Adrenal gland (tissue), 12 donors: ENCODE results near the gene CCDC172. TPM values are rescaled to one million over a fixed set of nuclear protein-coding genes. Genes with fewer than 3 reads are reported as not detected.

Source experiments
- DNase-seq, 7 donors: peaks; one replicate each; pipeline ENCODE4 v3.0.0-alpha.2; 2019 to 2020
- H3K27ac ChIP-seq, 5 donors: fragments of 200-600 bp; sonication (generic) in 4 of 5; 1 replicate in 3 of 5; 2 replicates in 2 of 5; pipeline versions ENCODE4 v1.5.1 to v1.8.0; 2016 to 2020; ENCODE audit warnings: mild to moderate bottlenecking in 1 of 5
- H3K27me3 ChIP-seq: fragments of 200-600 bp; 2 replicates; pipeline ENCODE4 v1.8.0; 2021
- H3K36me3 ChIP-seq, 2 donors: fragments of 200-600 bp; replicated peaks in 1 of 2; 1 replicate in 1 of 2; 2 replicates in 1 of 2; pipeline versions ENCODE4 v1.5.1 to v1.8.0; 2018 to 2022
- H3K4me1 ChIP-seq, 2 donors: fragments of 200-600 bp; replicated peaks in 1 of 2; 1 replicate in 1 of 2; 2 replicates in 1 of 2; pipeline versions ENCODE4 v1.5.1 to v1.8.0; 2018 to 2021
- H3K4me3 ChIP-seq, 4 donors: fragments of 200-600 bp; sonication (generic) in 3 of 4; one replicate each; pipeline ENCODE4 v1.5.1; 2016 to 2018
- H3K9me3 ChIP-seq, 3 donors: fragments of 200-600 bp; sonication (generic) in 1 of 3; replicated peaks in 1 of 3; 1 replicate in 2 of 3; 2 replicates in 1 of 3; pipeline versions ENCODE4 v1.5.1 to v1.8.0; 2016 to 2021
- POLR2A ChIP-seq, 2 donors: fragments of 450-650 bp; IDR thresholded peaks; one replicate each; pipeline ENCODE4 v1.6.1; 2017; ENCODE audit warnings: antibody characterized with exemption in 2 of 2, mild to moderate bottlenecking in 2 of 2, moderate library complexity in 1 of 2
- whole genome bisulfite sequencing, 4 donors: extraction: QIAGEN DNeasy Blood & Tissue Kit in 2 of 4; methylation state at CpG; one replicate each; pipeline versions ENCODE4 v1.1.5 to v1.1.7; 2013 to 2017; 5-methylcytosine and 5-hydroxymethylcytosine counted together
- intact Hi-C, 2 donors: fragments of 100-400 bp; cut with DNase I; formaldehyde crosslinking; loops; one replicate each; pipeline versions ENCODE4 v1.14.1 to v1.15.0; 2022 to 2023
- polyA plus RNA-seq, 3 donors: library from polyadenylated mRNA; stranded (reverse); fragments of 200-250 nt in 2 of 3; fragments of 350-450 nt in 1 of 3; fragmentation: Illumina TruSeq in 1 of 3; extraction: RNeasy Lipid Tissue Mini Kit (QIAGEN cat#74804) in 1 of 3; gene quantifications; one replicate each; pipeline ENCODE4 v1.2.3, GENCODE V29; 2013 to 2014
- small RNA-seq, 2 donors: library from RNA; depleted of rRNA; stranded (forward); fragments of <200 nt; gene quantifications; one replicate each; pipeline ENCODE3, GENCODE V24; 2016
- total RNA-seq, 9 donors: library from RNA; depleted of rRNA in 4 of 9; stranded (reverse); fragments of >200 nt in 4 of 9; fragments of 120-200 nt in 1 of 9; fragmentation: NEBNext Ultra II Directional in 1 of 9; extraction: Animal tissue kit (Norgen Biotek cat#: 25700) in 1 of 9; gene quantifications; one replicate each; pipeline versions ENCODE4 v1.1.0 to v1.2.4, GENCODE V29; 2013 to 2023
- TF ChIP-seq, protein P1 (sequence below), 6 experiments: fragments of 450-650 bp in 4 of 6; fragments of 200-600 bp in 2 of 6; sonication (generic) in 1 of 6; IDR thresholded peaks; 1 replicate in 5 of 6; 2 replicates in 1 of 6; pipeline versions ENCODE4 v1.5.1 to v1.8.0; 2016 to 2021; ENCODE audit warnings: antibody characterized with exemption in 6 of 6, mild to moderate bottlenecking in 2 of 6, moderate library complexity in 1 of 6
- donor health status: healthy with polysubstance abuse.
- donor health status: Bipolar disorder and iron deficiency.
- donor health status: DM: yes; HTN: yes; CAD: no.
- donor health status: DM: no; HTN: no; CAD: no.
- donor health status: DM: no; HTN: no; CAD: no.
- donor health status: DM: yes; HTN: yes; CAD: no.

The CCDC172 gene
- total and polyA plus RNA-seq, 12 donors: 0.16 to 1.5 TPM; not detected in 10

DNA sequence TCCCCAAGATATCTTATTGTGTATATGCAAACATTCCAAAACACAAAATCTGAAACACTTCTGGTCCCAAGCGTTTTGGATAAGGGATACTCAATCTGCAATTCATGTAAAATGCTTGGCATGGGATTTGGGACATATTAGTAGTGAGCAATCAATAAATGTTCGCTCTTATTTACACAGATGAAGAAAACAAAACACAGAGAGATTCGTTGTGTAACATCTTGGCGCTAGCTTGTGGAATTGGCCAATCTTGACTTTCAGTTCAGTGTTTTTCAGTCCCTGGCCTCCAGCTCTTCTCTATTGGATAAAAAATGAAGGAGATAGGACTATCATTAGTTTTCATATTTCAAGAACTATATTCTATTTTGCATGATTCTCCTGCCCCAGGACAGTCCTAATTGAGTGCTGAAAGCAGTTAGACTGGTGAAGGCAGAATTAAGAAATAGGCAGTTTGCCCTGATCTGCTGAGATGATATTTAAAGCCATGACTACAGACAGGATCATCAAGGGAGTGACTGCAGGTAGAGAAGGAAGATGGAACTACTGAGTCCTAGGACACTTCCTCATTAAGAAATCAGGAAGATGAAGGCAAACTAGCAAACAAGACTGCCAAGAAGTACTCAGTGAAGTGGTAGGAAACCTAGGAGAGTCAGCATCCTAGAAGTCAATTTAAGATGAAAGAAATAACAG lies 105.2 kb downstream of the CCDC172 start:
- no peak overlapping the region for H3K4me3 ChIP-seq
- 65 to 78% (median 67%) methylated on average over 4 of the region's 4 CpGs for WGBS, 4 donors
- no peak for DNase-seq
- H3K9me3 ChIP-seq: no peaks in the 10 kb centered on the region
- TF ChIP-seq, protein P1, sequence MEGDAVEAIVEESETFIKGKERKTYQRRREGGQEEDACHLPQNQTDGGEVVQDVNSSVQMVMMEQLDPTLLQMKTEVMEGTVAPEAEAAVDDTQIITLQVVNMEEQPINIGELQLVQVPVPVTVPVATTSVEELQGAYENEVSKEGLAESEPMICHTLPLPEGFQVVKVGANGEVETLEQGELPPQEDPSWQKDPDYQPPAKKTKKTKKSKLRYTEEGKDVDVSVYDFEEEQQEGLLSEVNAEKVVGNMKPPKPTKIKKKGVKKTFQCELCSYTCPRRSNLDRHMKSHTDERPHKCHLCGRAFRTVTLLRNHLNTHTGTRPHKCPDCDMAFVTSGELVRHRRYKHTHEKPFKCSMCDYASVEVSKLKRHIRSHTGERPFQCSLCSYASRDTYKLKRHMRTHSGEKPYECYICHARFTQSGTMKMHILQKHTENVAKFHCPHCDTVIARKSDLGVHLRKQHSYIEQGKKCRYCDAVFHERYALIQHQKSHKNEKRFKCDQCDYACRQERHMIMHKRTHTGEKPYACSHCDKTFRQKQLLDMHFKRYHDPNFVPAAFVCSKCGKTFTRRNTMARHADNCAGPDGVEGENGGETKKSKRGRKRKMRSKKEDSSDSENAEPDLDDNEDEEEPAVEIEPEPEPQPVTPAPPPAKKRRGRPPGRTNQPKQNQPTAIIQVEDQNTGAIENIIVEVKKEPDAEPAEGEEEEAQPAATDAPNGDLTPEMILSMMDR (IDR thresholded peaks at IDR 0.05): no peak
- TF ChIP-seq POLR2A (IDR thresholded peaks at IDR 0.05): no peak
- no peaks in the 10 kb centered on the region for H3K4me1 ChIP-seq
- H3K36me3 ChIP-seq: no peaks in the 10 kb centered on the region
- H3K27ac ChIP-seq: no peak overlapping the region
- no peaks in the 10 kb centered on the region for H3K27me3 ChIP-seq
- intact Hi-C loops: no loop called here

Small RNAs within 50 kb of the gene (small RNA-seq; reads per million reads assigned to genes)
- gene SNRPGP6: 0 reads per million in 2 donors

Other genes starting within 250 kb of the CCDC172 start
- gene GFRA1, start 51.2 kb upstream of the CCDC172 start, total RNA-seq: 10 to 100 TPM in 2 of 9 donors, 1 to 10 TPM in 6, under 1 TPM in 1; 0.61 to 12.9 (median 5.0) TPM
- 1 to 10 TPM; 1.4 to 2.1 (median 1.8) TPM for gene GFRA1, start 51.2 kb upstream of the CCDC172 start, polyA plus RNA-seq
- gene PNLIPRP3, start 103.4 kb downstream of the CCDC172 start, total RNA-seq: under 1 TPM in 3 of 9 donors, not detected in 6; 0.11 to 0.14 (median 0.11) TPM
- gene PNLIPRP3, start 103.4 kb downstream of the CCDC172 start, polyA plus RNA-seq: not detected
- gene PNLIP, start 221.5 kb downstream of the CCDC172 start, total RNA-seq: 1 to 10 TPM in 3 of 9 donors, under 1 TPM in 3, not detected in 3; 0.45 to 2.2 (median 1.00) TPM
- gene PNLIP, start 221.5 kb downstream of the CCDC172 start, polyA plus RNA-seq: under 1 TPM in 2 of 3 donors, not detected in 1; 0.16 to 0.88 TPM